Natural killer cell (primary cell): Measurements from ENCODE around the gene MAGEA10. TPM values are rescaled to one million over a fixed set of nuclear protein-coding genes. Genes with fewer than 3 reads are reported as not detected.

Source experiments
- total RNA-seq, 4 donors: library from RNA; stranded (reverse); fragments of 120-200 nt in 1 of 4; gene quantifications; one replicate each; pipeline versions ENCODE4 v1.2.3 to v1.2.4, GENCODE V29; 2013 to 2022

Gene MAGEA10
- total RNA-seq, 3 donors from 2014 or later (not counting 1 experiment from before 2014, with no cell fraction given) = not detected

Other genes with a start within 250 kb of the MAGEA10 start
- gene MAGEA4, start 225.7 kb downstream of the MAGEA10 start, total RNA-seq = not detected
- not detected for gene GABRE, start 163.9 kb downstream of the MAGEA10 start, total RNA-seq